HG02571 (cell line): ENCODE data around the gene GRID2.
A peak's percentile ranks its signal among the peaks of the same experiment; 100 is the strongest.
"Not testable (repeated sequence)": the region's sequence is repeated elsewhere in the genome, so short reads cannot be mapped to it uniquely, and the experiment has no call there.

Experiments used
- ATAC-seq: cut with Tn5 transposase; IDR thresholded peaks from one replicate; pipeline ENCODE4 v1.9.1; 2021; ENCODE audit warnings: mild to moderate bottlenecking, moderate library complexity; ENCODE audit not compliant: unreplicated experiment

The GRID2 gene

DNA sequence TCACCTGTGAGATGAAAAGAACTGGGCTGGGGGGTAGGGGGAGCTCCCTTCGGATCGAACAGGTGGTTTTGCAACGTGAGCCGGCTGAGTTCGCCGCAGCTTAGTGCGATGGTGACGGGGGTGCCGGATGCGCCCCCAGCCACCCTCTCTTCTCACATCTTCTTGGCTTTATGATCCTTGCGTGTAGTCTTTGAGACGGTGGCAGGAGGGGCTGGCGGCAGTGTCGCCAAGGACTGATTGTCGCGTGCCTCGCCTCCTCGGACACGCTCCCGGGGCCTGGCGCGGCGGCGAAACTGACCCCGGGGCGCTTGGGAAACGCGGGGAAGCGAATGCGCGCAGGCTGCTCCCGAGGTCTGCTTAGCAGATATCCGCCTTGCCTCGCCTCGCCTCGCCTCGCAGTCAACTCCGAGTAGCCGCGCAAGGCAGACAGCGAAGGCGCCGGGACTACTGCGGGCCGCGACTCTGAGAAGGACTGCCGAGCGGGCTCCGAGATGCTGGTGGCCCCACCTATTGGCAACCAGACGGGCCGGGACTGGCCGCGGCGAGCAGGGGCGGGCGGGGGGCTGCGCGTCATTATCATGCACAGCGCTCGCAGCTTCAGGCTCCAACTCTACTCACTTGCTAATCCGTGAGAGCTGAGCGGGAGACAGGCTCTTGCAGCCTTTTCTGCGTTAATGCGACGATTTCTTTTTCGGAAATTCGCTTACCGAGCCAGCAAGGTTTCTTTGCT is 1.5 kb downstream of the GRID2 start:
- ATAC-seq, result no peak

- no peak for ATAC-seq
These were observed 2.2 kb downstream of the GRID2 start for GRCh38 chr4:92305878-92306520.

DNA sequence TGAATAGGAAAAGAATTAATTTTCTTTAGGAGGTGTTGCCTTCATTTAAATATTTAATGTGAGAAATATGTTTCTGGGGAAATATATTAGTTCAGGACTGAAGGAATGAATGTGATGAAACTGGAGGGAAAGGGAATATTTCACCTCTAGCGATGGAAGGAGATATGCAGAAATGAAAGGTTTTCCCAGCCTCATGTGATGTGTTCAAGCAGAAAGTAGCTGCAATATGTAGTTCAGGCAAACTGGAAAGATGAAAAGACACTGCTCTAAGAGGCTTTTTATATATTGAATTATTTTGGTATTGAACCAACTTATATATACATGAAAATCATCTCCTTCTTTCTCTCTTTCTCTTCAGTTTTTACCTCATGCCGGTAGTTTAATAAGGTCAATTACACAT is 3.4 kb downstream of the GRID2 start:
- ATAC-seq, result no peak

GRCh38 chr4:92307866-92308265 is 4.1 kb downstream of the GRID2 start:
- no peak for ATAC-seq

DNA sequence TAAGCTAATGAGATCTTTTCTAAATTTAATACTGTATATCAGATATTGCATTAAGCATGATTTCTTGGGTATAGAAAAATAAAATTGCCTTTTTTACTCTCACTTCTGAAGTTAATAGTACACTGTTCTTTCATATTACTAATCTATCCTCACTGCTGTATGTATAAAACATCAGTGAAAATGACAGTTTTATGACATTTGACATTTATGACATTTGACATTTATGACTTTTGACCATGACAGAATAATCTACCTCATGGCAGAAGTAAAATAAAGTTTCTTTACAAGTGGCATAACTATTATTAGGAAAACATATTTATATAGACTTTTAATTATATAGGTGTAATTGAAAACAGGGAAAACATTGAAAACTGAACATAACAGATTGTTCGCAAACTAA is 13.3 kb downstream of the GRID2 start:
- ATAC-seq, result no peak

GRCh38 chr4:92328095-92328494 is 24.3 kb downstream of the GRID2 start:
- no peak for ATAC-seq

- no peak for ATAC-seq
These were observed 29.2 kb downstream of the GRID2 start for GRCh38 chr4:92333016-92333415.

DNA sequence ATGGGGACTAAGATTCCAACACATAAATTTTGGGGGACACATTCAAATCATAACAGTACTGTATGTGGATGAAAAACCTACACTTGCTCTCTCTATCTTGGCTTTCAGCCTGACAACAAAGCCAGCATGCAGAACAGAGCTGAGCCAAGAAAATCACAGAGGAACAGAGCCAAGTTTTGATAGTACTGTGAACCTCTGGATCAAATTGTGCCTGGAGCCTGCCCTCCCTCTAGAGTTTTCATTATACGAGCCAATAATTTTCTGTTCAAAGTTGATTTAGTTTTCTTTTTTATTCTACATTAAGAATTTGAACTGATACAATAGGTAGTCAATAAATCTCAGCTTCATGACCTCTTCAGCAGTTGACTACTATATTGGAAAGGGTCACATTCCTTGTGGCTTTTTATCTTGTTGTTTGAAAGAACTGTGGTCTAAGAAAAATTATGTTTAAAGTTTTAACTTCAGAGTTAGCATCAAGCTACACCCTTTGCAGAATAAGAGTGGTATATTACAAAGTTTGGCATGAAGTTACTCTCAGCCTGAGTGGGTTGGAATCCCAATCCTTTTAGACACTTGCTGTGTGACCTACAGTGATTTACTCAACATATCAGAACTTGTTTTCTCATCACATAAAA is 31.1 kb downstream of the GRID2 start:
- no peak for ATAC-seq

- ATAC-seq, result no peak
These were observed 35.9 kb downstream of the GRID2 start for GRCh38 chr4:92339676-92340075.

DNA sequence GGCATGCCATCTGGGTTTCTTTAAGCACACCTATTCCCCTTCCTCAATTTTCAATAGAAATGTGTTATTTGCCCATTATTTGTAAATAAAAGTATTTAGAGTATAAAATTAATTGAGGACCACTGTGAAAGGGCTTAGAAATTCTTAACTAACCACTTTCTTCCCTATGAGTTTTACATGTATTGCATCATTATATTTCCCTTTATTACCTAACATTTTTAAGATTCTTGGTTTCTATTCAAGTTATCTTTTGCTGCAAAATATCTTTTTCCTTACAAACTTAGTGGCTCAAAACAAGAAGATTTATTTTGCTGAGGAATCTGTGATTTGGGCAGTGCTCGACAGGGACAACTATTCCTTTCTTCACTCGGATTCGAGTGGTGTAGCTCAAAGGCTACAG is 40.5 kb downstream of the GRID2 start:
- ATAC-seq, result no peak

- ATAC-seq, result no peak
These were observed 42.5 kb downstream of the GRID2 start for GRCh38 chr4:92346289-92346688.

- ATAC-seq, result no peak
These were observed 54.2 kb downstream of the GRID2 start for GRCh38 chr4:92357966-92358365.

DNA sequence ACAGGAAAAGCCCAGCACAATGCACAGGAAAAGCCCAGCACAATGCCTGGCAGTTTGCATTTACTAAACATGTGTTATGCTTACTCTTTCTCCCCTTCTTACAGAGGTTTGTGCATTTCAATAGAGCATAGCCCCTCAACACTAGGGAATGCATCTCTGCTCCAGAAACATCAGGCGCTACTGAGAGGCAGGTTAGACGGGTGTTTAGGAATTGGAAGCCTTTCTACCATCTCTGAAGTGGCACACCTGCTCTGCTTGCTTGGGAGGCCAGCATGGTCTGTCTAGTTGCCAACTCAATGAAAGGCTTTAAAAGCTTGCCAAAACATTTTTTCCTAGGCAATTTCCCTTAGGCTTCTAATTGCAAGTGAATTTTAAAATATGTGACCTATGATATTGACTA is 55.7 kb downstream of the GRID2 start:
- ATAC-seq, result no peak

GRCh38 chr4:92362028-92362427 is 58.3 kb downstream of the GRID2 start:
- no peak for ATAC-seq

DNA sequence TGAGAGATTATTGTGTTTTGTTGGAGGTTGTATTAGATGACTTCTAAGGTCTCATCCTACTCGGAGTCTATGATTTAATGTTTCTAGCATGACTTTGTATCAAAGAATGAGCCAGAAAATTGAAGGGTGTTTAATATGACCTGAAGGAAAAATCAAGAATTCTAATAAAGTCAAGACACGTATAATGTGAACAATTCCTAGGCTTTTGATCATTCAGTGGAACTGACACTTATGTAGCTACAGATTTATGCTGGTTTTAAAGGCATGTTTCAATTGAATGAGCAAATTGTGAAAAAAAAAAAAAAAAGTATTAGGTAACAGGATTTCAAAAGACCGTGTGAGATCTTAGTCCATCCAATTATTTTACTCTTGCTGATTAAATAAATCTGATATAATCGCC is 64.9 kb downstream of the GRID2 start:
- no peak for ATAC-seq

DNA sequence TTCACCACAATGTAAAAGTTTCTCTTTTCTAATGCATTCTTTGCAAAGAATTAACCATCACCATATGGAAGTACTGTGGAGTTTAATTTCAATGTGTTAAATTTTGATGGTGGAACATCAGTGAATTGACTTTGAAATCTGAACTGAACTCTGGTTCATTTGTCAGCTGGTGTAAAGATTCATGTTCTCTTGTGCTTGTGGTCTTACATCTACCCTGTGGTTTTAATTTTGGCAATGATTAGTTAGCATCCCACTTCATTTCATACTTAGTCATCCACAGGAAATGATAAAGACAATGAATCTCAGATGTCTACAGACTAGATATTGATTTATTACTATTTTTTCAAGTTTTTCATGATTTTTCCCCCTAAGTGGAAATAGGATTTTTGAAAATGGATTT is 77.8 kb downstream of the GRID2 start:
- ATAC-seq, result no peak

- ATAC-seq, result no peak
These were observed 78.4 kb downstream of the GRID2 start for GRCh38 chr4:92382128-92382527.

DNA sequence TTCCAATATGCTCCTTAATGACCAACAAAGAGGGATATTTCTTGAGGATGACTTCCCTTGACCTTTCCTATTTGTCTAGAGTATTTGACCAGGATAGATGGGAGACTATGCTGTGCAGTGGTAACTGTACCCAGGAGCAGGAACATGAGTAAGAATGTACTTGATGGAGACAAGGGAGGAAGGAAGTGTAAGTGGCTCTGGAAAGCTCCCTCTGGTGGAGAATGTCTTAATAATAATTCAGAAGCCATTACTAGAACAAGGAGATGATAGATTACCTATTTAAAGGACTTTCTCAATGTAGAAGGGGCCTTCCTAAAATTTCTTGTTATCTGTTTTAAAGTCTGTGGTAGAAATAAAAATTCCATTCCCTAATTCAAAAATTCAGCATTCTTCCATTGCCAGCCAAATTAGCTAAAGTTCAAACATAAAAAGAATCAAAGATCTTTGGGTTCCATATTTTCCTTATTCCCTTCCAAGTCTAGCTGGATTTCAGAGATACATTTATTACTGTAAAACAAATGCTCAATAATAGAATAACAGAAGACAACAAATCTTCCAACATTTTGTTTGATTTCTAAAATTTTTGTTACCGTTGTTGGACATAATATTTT is 83.8 kb downstream of the GRID2 start:
- ATAC-seq, result peak; percentile 76

GRCh38 chr4:92399032-92399431 is 95.3 kb downstream of the GRID2 start:
- no peak for ATAC-seq

DNA sequence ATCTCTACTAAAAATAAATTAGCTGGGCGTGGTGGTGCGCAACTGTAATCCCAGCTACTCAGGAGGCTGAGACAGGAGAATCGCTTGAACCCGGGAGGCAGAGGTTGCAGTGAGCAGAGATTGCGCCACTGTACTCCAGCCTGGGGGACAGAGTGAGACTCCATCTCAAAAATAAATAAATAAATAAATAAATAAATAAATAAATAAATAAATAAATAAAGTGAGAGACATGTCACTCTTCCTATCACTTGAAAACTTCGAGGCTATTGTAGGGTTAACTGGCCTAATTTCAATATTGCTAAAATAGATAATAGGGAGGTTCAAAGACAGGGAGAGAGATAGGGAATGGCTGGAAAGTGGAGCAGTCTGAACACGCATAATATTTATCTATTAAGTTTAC is 99.8 kb downstream of the GRID2 start:
- ATAC-seq, result not testable (repeated sequence)

GRCh38 chr4:92406488-92406887 is 102.7 kb downstream of the GRID2 start:
- ATAC-seq, result no peak

DNA sequence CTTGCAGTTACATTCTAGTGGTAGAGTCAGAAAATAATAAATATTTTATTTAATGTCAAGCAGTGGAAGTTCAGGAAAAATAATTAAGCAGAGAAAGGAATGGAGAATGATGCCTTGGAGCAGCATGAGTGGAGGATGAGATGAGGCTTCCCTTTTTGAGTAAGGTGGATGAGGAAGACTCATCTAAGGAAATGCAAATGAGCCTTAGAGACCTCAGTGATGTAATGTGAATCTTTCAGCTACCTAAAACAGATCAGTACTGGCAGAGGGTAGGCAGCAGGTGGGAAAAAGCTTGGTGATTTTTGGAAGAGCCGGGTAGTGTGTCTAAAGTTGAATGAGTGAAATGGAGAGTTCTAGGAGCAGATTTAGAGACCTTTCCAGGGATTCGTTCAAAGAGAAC is 118.2 kb downstream of the GRID2 start:
- ATAC-seq, result peak; percentile 81
